B cell (primary cell): ENCODE results near the gene TJP2. TPM values are rescaled to one million over a fixed set of nuclear protein-coding genes. Genes with fewer than 3 reads are reported as not detected.

ENCODE experiments used
- ATAC-seq: fragments of 200-7000 bp; cut with Tn5 transposase; one replicate; pipeline ENCODE4 v1.10.0; 2021; ENCODE audit warnings: low read depth, mild to moderate bottlenecking, moderate number of reproducible peaks, moderate library complexity
- CTCF ChIA-PET: fragments of 350-600 bp; sonication (Branson Sonifier 250); formaldehyde crosslinking; loops from one replicate; lab custom pipeline; 2021; ENCODE audit warnings: antibody characterized with exemption, inconsistent platforms; lab: Charles Lee
- POLR2A ChIA-PET: fragments of 350-600 bp; sonication (Branson Sonifier 250); formaldehyde crosslinking; loops from one replicate; lab custom pipeline; 2021; ENCODE audit warnings: antibody characterized with exemption; lab: Charles Lee
- DNase-seq: peaks from one replicate; pipeline ENCODE4 v3.0.0; 2013
- H2AFZ ChIP-seq: 2 replicates; pipeline ENCODE4 v1.6.1; 2012; ENCODE audit warnings: mild to moderate bottlenecking, low read depth, low read length; ENCODE audit not compliant: insufficient read depth, poor library complexity, severe bottlenecking
- H3K27ac ChIP-seq, 2 donors: 1 replicate in 1 of 2; 2 replicates in 1 of 2; pipeline ENCODE4 v1.5.1; 2012 to 2013; ENCODE audit warnings: low read length in 2 of 2, mild to moderate bottlenecking in 2 of 2, moderate library complexity in 1 of 2
- H3K27me3 ChIP-seq, 4 experiments: fragments of 200-600 bp in 1 of 4; sonication (generic) in 1 of 4; replicated peaks in 1 of 4; 1 replicate in 2 of 4; 2 replicates in 2 of 4; pipeline versions ENCODE4 v1.6.1 to v1.7.0; 2013 to 2016; ENCODE audit warnings: low read length in 3 of 4, mild to moderate bottlenecking in 2 of 4, mixed read lengths in 1 of 4, moderate library complexity in 1 of 4; ENCODE audit not compliant: insufficient read depth in 4 of 4, control insufficient read depth in 3 of 4; ENCODE audit errors: control extremely low read depth in 1 of 4
- H3K36me3 ChIP-seq, 2 experiments: replicated peaks in 1 of 2; 1 replicate in 1 of 2; 2 replicates in 1 of 2; pipeline versions ENCODE4 v1.6.1 to v1.7.1; 2013; ENCODE audit warnings: low read length in 1 of 2; ENCODE audit not compliant: insufficient read depth in 2 of 2, control insufficient read depth in 1 of 2; ENCODE audit errors: control extremely low read depth in 1 of 2, extremely low read depth in 1 of 2
- H3K4me1 ChIP-seq, 2 donors: fragments of 200-600 bp in 1 of 2; sonication (generic) in 1 of 2; 1 replicate in 1 of 2; 2 replicates in 1 of 2; pipeline versions ENCODE4 v1.5.1 to v1.6.1; 2013 to 2017; ENCODE audit warnings: low read length in 2 of 2; ENCODE audit not compliant: control insufficient read depth in 2 of 2, insufficient read depth in 2 of 2
- H3K4me2 ChIP-seq: replicated peaks from 2 replicates; pipeline ENCODE3; 2012; ENCODE audit warnings: mild to moderate bottlenecking, low read depth, low read length; ENCODE audit not compliant: poor library complexity, severe bottlenecking
- H3K4me3 ChIP-seq, 5 experiments: fragments of 200-600 bp in 1 of 5; sonication (generic) in 1 of 5; 1 replicate in 3 of 5; 2 replicates in 2 of 5; pipeline versions ENCODE4 v1.5.1 to v1.7.0; 2011 to 2016; ENCODE audit warnings: low read length in 4 of 5, mild to moderate bottlenecking in 4 of 5, low read depth in 2 of 5, control low read depth in 1 of 5, moderate library complexity in 1 of 5; ENCODE audit not compliant: insufficient read depth in 1 of 5; ENCODE audit errors: control extremely low read depth in 1 of 5, extremely low read depth in 1 of 5
- H3K79me2 ChIP-seq: fragments of 200-600 bp; sonication (generic); one replicate; pipeline ENCODE4 v1.6.0; 2016; ENCODE audit warnings: low read length; ENCODE audit not compliant: control insufficient read depth, insufficient read depth
- H3K9ac ChIP-seq: fragments of 200-600 bp; sonication (generic); 2 replicates; pipeline ENCODE4 v1.6.1; 2017; ENCODE audit warnings: mild to moderate bottlenecking, low read length, moderate library complexity
- H3K9me3 ChIP-seq, 3 donors: one replicate each; pipeline versions ENCODE4 v1.6.1 to v1.7.1; 2013; ENCODE audit warnings: low read length in 2 of 3; ENCODE audit not compliant: control insufficient read depth in 2 of 3, insufficient read depth in 1 of 3; ENCODE audit errors: control extremely low read depth in 1 of 3
- H4K20me1 ChIP-seq: 2 replicates; pipeline ENCODE4 v1.6.0; 2012; ENCODE audit warnings: mild to moderate bottlenecking, low read length; ENCODE audit not compliant: insufficient read depth, control insufficient read depth, poor library complexity, severe bottlenecking
- H3K27ac Mint-ChIP-seq: one replicate; pipeline ENCODE4 v1.8.0; 2021; ENCODE audit warnings: mixed read lengths
- H3K27me3 Mint-ChIP-seq: one replicate; pipeline ENCODE4 v1.8.0; 2021; ENCODE audit warnings: mixed read lengths
- H3K4me1 Mint-ChIP-seq: one replicate; pipeline ENCODE4 v1.8.0; 2021; ENCODE audit warnings: mixed read lengths
- H3K4me3 Mint-ChIP-seq: one replicate; pipeline ENCODE4 v1.8.0; 2021; ENCODE audit warnings: mixed read lengths
- H3K9me3 Mint-ChIP-seq: one replicate; pipeline ENCODE4 v1.8.0; 2022; ENCODE audit warnings: mixed read lengths; ENCODE audit not compliant: insufficient read depth
- EZH2 ChIP-seq: IDR thresholded peaks from 2 replicates; pipeline ENCODE4 v1.6.1; 2012; ENCODE audit warnings: borderline replicate concordance, low read depth, mild to moderate bottlenecking, moderate library complexity, low read length; ENCODE audit not compliant: insufficient read depth, poor library complexity, severe bottlenecking
- WGBS: methylation state at CpG from one replicate; pipeline ENCODE4 v1.1.5; 2013; ENCODE audit warnings: missing lambda C conversion rate; ENCODE audit not compliant: insufficient coverage; 5-methylcytosine and 5-hydroxymethylcytosine counted together
- intact Hi-C: fragments of 100-400 bp; cut with micrococcal nuclease; formaldehyde crosslinking; loops from one replicate; pipeline ENCODE4 v1.10.0; 2022
- polyA plus RNA-seq: library from polyadenylated mRNA; depleted of rRNA; stranded (reverse); fragments of >200 nt; gene quantifications from 2 replicates; pipeline ENCODE4 v1.2.3, GENCODE V29; 2012
- total RNA-seq, 2 donors: library from RNA; stranded (reverse); fragments of 120-200 nt in 1 of 2; gene quantifications; 1 replicate in 1 of 2; 2 replicates in 1 of 2; pipeline versions ENCODE4 v1.2.3 to v1.2.4, GENCODE V29; 2013 to 2022
- TF ChIP-seq, protein P1 (sequence below): fragments of 200-600 bp; IDR thresholded peaks from one replicate; pipeline ENCODE4 v1.8.0; 2022; ENCODE audit warnings: antibody characterized with exemption, mild to moderate bottlenecking

The TJP2 gene
- total and polyA plus RNA-seq, 2 donors (not counting 1 experiment from before 2014, with no cell fraction given): 1.2 to 2.3 TPM

- ATAC-seq (no peak), DNase-seq (no peak)
- Histone ChIP-seq H3K79me2 (no peaks in the 10 kb centered on the region), H3K9me3 (no peaks in the 10 kb centered on the region), H3K9ac (no peak overlapping the region), H3K4me2 (no peak overlapping the region), H3K27me3 (no peaks in the 10 kb centered on the region), H3K27ac (no peak overlapping the region), H3K36me3 (no peaks in the 10 kb centered on the region), H3K4me1 (no peaks in the 10 kb centered on the region), H3K4me3 (no peak overlapping the region), H4K20me1 (no peaks in the 10 kb centered on the region), H2AFZ (no peak overlapping the region)
- H3K4me3 Mint-ChIP-seq: no peak overlapping the region
- no peak overlapping the region for H3K27ac Mint-ChIP-seq
- POLR2A ChIA-PET: no interaction called here
- TF ChIP-seq EZH2: no peak
- TF ChIP-seq, protein P1, sequence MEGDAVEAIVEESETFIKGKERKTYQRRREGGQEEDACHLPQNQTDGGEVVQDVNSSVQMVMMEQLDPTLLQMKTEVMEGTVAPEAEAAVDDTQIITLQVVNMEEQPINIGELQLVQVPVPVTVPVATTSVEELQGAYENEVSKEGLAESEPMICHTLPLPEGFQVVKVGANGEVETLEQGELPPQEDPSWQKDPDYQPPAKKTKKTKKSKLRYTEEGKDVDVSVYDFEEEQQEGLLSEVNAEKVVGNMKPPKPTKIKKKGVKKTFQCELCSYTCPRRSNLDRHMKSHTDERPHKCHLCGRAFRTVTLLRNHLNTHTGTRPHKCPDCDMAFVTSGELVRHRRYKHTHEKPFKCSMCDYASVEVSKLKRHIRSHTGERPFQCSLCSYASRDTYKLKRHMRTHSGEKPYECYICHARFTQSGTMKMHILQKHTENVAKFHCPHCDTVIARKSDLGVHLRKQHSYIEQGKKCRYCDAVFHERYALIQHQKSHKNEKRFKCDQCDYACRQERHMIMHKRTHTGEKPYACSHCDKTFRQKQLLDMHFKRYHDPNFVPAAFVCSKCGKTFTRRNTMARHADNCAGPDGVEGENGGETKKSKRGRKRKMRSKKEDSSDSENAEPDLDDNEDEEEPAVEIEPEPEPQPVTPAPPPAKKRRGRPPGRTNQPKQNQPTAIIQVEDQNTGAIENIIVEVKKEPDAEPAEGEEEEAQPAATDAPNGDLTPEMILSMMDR: no peak
- H3K27me3 Mint-ChIP-seq: no peaks in the 10 kb centered on the region
- no peaks in the 10 kb centered on the region for H3K4me1 Mint-ChIP-seq
- CTCF ChIA-PET: interaction anchor here (1.7 kb wide), 1 partner anchor 15 kb away, joined by 3 read pairs; no protein-coding TSS in a partner anchor
- intact Hi-C loops: no loop called here
- WGBS: 92% methylated on average over 2 of the region's 4 CpGs
- H3K9me3 Mint-ChIP-seq: no peaks in the 10 kb centered on the region
Measured at GRCh38 chr9:69237702-69238295, 63.7 kb downstream of the TJP2 start.

- no peaks in the 10 kb centered on the region for H3K27me3 ChIP-seq
- intact Hi-C loops: no loop called here
- Mint-ChIP-seq H3K27me3 (no peaks in the 10 kb centered on the region), H3K27ac (no peak overlapping the region), H3K4me1 (no peaks in the 10 kb centered on the region), H3K9me3 (no peaks in the 10 kb centered on the region), H3K4me3 (no peak overlapping the region)
- no peak for TF ChIP-seq EZH2
- TF ChIP-seq, protein P1: no peak
- no peaks in the 10 kb centered on the region for H4K20me1 ChIP-seq
- POLR2A ChIA-PET: no interaction called here
- no peaks in the 10 kb centered on the region for H3K36me3 ChIP-seq
- 100% methylated on average over 1 of the region's 2 CpGs for WGBS
- no peak overlapping the region for H2AFZ ChIP-seq
- CTCF ChIA-PET: no interaction called here
- H3K4me3 ChIP-seq: no peak overlapping the region
- H3K27ac ChIP-seq: no peak overlapping the region
- DNase-seq: no peak
- H3K4me2 ChIP-seq: no peak overlapping the region
- ATAC-seq: no peak
- no peaks in the 10 kb centered on the region for H3K4me1 ChIP-seq
- no peak overlapping the region for H3K9ac ChIP-seq
- H3K79me2 ChIP-seq: no peaks in the 10 kb centered on the region
- H3K9me3 ChIP-seq: no peaks in the 10 kb centered on the region
Measured at GRCh38 chr9:69243116-69243515, 69.0 kb downstream of the TJP2 start.
